HL-60 (cell line): ENCODE results near the gene KRT15.

Source experiments
- DNase-seq, 2 experiments: peaks; one replicate each; pipeline ENCODE4 v3.0.0-alpha.2; 2010 to 2020; ENCODE audit warnings: low read depth in 1 of 2, low spot score in 1 of 2
- H3K27ac ChIP-seq: fragments of 250-450 bp; sonication (Bioruptor Pico); replicated peaks from 2 replicates; pipeline ENCODE4 v1.5.1; 2020; ENCODE audit warnings: mild to moderate bottlenecking, moderate library complexity
- H3K27me3 ChIP-seq: fragments of 250-450 bp; sonication (Bioruptor Pico); 2 replicates; pipeline ENCODE4 v1.5.1; 2021; ENCODE audit warnings: mild to moderate bottlenecking, moderate library complexity; ENCODE audit not compliant: insufficient read depth, poor library complexity, severe bottlenecking
- H3K4me3 ChIP-seq: replicated peaks from 2 replicates; pipeline ENCODE4 v1.5.1; 2011; ENCODE audit warnings: mild to moderate bottlenecking, control low read depth, low read length; ENCODE audit not compliant: insufficient read depth
- CTCF ChIP-seq: IDR thresholded peaks from one replicate; pipeline ENCODE4 v1.5.1; 2011; ENCODE audit warnings: low read length, control low read depth, inconsistent platforms; ENCODE audit not compliant: insufficient read depth
- GABPA ChIP-seq: IDR thresholded peaks from 2 replicates; pipeline ENCODE4 v1.6.1; 2012; ENCODE audit warnings: low read depth
- POLR2AphosphoS5 ChIP-seq: IDR thresholded peaks from 2 replicates; pipeline ENCODE4 v1.6.1; 2012; ENCODE audit warnings: low read depth
- REST ChIP-seq: IDR thresholded peaks from 2 replicates; pipeline ENCODE4 v1.6.1; 2012; ENCODE audit warnings: low read depth; ENCODE audit not compliant: insufficient replicate concordance
- SPI1 ChIP-seq: IDR thresholded peaks from 2 replicates; pipeline ENCODE4 v1.6.1; 2012; ENCODE audit warnings: low read depth, mild to moderate bottlenecking, borderline replicate concordance

Gene KRT15

GRCh38 chr17:41561554-41561953 is 42.9 kb upstream of the KRT15 start:
- no peak overlapping the region for H3K27ac ChIP-seq
- no peak overlapping the region for H3K4me3 ChIP-seq
- peaks cover 2% of the 10 kb centered on the region for H3K27me3 ChIP-seq
- DNase-seq, result no peak
- TF ChIP-seq REST, result no peak
- TF ChIP-seq POLR2AphosphoS5, result no peak
- TF ChIP-seq SPI1, result no peak
- no peak for TF ChIP-seq CTCF
- no peak for TF ChIP-seq GABPA

- TF ChIP-seq SPI1, result no peak
- TF ChIP-seq CTCF, result no peak
- TF ChIP-seq REST, result no peak
- no peak for TF ChIP-seq POLR2AphosphoS5
- no peak for TF ChIP-seq GABPA
- DNase-seq, result no peak
- Histone ChIP-seq H3K4me3 (no peak overlapping the region), H3K27ac (no peak overlapping the region), H3K27me3 (peaks cover 2% of the 10 kb centered on the region)
Observed at GRCh38 chr17:41559548-41559947, 40.9 kb upstream of the KRT15 start.

GRCh38 chr17:41556931-41557330 is 38.2 kb upstream of the KRT15 start:
- no peak for DNase-seq
- H3K4me3 ChIP-seq, result no peak overlapping the region
- TF ChIP-seq REST, result no peak
- TF ChIP-seq GABPA, result no peak
- TF ChIP-seq SPI1, result no peak
- no peak for TF ChIP-seq CTCF
- TF ChIP-seq POLR2AphosphoS5, result no peak
- peaks cover 2% of the 10 kb centered on the region for H3K27me3 ChIP-seq
- H3K27ac ChIP-seq, result no peak overlapping the region
